HCT116 (cell line): ENCODE results near the gene RPL6. TPM values are rescaled to one million over a fixed set of nuclear protein-coding genes. Genes with fewer than 3 reads are reported as not detected.

ENCODE experiments used
- ATAC-seq: fragments of 200-7000 bp; cut with Tn5 transposase; 2 replicates; pipeline ENCODE4 v1.9.1; 2020; ENCODE audit warnings: mild to moderate bottlenecking, moderate library complexity
- Bru-seq: library from RNA; stranded (reverse); fragments of 400-500 nt; gene quantifications from one replicate; lab custom pipeline; 2021; lab: Mats Ljungman, UMichigan
- BruChase-seq, 2 experiments: library from RNA; stranded (reverse); fragments of 400-500 nt; gene quantifications; one replicate each; lab custom pipeline; 2021; lab: Mats Ljungman, UMichigan
- BruUV-seq: library from RNA; stranded (reverse); fragments of 400-500 nt; replicated peaks from 2 replicates; lab custom pipeline; 2021; lab: Mats Ljungman, UMichigan
- CTCF ChIA-PET: fragments of 300-600 bp; sonication (Branson Sonifier 250); formaldehyde crosslinking; loops from one replicate; lab custom pipeline; 2021; ENCODE audit warnings: antibody characterized with exemption; lab: Charles Lee
- POLR2A ChIA-PET: fragments of 300-600, 350-600 bp; sonication (Branson Sonifier 250); formaldehyde crosslinking; loops from one replicate; lab custom pipeline; 2021; ENCODE audit warnings: antibody characterized with exemption; lab: Charles Lee
- RAD21 ChIA-PET, 2 experiments: fragments of 300-600 bp; sonication (Branson Sonifier 250); formaldehyde crosslinking; loops; one replicate each; lab custom pipeline; 2023; ENCODE audit warnings: low total read pairs in 2 of 2; ENCODE audit not compliant: uncharacterized antibody in 2 of 2, unreplicated experiment in 2 of 2, low non-redundant PET in 1 of 2; lab: Charles Lee
- DNase-seq: peaks from one replicate; pipeline ENCODE4 v3.0.0-alpha.2; 2010; ENCODE audit warnings: low read depth, low spot score
- H2AFZ ChIP-seq: fragments of 200-600 bp; shearing (Covaris generic), sonication (generic); 2 replicates; pipeline ENCODE4 v1.6.1; 2017; ENCODE audit warnings: low read depth, mixed run types, mixed read lengths, antibody characterized with exemption, low read length; ENCODE audit not compliant: poor library complexity, severe bottlenecking
- H3K27ac ChIP-seq: 2 replicates; pipeline ENCODE4 v1.5.1; 2012; ENCODE audit warnings: low read depth, low read length
- H3K27me3 ChIP-seq: fragments of 200-600 bp; sonication (generic); 2 replicates; pipeline ENCODE4 v1.6.1; 2016; ENCODE audit warnings: mixed run types, low read length, mixed read lengths; ENCODE audit not compliant: insufficient read depth
- H3K36me3 ChIP-seq, 2 experiments: fragments of 200-500 bp in 1 of 2; fragments of 200-600 bp in 1 of 2; sonication (Bioruptor generic) in 1 of 2; sonication (generic) in 1 of 2; 2 replicates each; pipeline versions ENCODE4 v1.5.1 to v1.6.1; 2014 to 2016; ENCODE audit warnings: low read length in 2 of 2, inconsistent platforms in 1 of 2, mixed read lengths in 1 of 2, mixed run types in 1 of 2; ENCODE audit not compliant: insufficient read depth in 2 of 2, control insufficient read depth in 1 of 2
- H3K4me1 ChIP-seq, 2 experiments: fragments of 200-600 bp in 1 of 2; sonication (generic) in 1 of 2; 2 replicates each; pipeline versions ENCODE4 v1.5.1 to v1.6.1; 2012 to 2017; ENCODE audit warnings: low read length in 2 of 2, inconsistent platforms in 1 of 2, mild to moderate bottlenecking in 1 of 2, mixed read lengths in 1 of 2, mixed run types in 1 of 2, moderate library complexity in 1 of 2; ENCODE audit not compliant: insufficient read depth in 2 of 2, control insufficient read depth in 1 of 2
- H3K4me2 ChIP-seq: fragments of 200-600 bp; sonication (generic); 2 replicates; pipeline ENCODE4 v1.6.1; 2017; ENCODE audit warnings: mixed run types, low read length, mixed read lengths
- H3K4me3 ChIP-seq, 2 experiments: fragments of 200-600 bp in 1 of 2; sonication (generic) in 1 of 2; replicated peaks in 1 of 2; 2 replicates each; pipeline ENCODE4 v1.5.1; 2011 to 2016; ENCODE audit warnings: low read length in 2 of 2, control low read depth in 1 of 2, low read depth in 1 of 2, mild to moderate bottlenecking in 1 of 2, mixed read lengths in 1 of 2, mixed run types in 1 of 2
- H3K79me2 ChIP-seq: fragments of 200-600 bp; sonication (generic); 2 replicates; pipeline ENCODE4 v1.6.1; 2017; ENCODE audit warnings: mild to moderate bottlenecking, mixed run types, low read length, moderate library complexity, mixed read lengths; ENCODE audit not compliant: insufficient read depth
- H3K9ac ChIP-seq: fragments of 200-600 bp; sonication (generic); 2 replicates; pipeline ENCODE4 v1.6.1; 2016; ENCODE audit warnings: low read length, mixed read lengths
- H3K9me2 ChIP-seq: fragments of 200-600 bp; sonication (generic), shearing (Covaris generic); 2 replicates; pipeline ENCODE4 v1.6.1; 2017; ENCODE audit warnings: mixed run types, mild to moderate bottlenecking, moderate library complexity; ENCODE audit not compliant: insufficient read depth
- H3K9me3 ChIP-seq, 2 experiments: fragments of 200-500 bp in 1 of 2; fragments of 200-600 bp in 1 of 2; sonication (Bioruptor generic) in 1 of 2; sonication (generic) in 1 of 2; 2 replicates each; pipeline ENCODE4 v1.6.1; 2014 to 2017; ENCODE audit warnings: low read length in 2 of 2, mixed read lengths in 2 of 2, inconsistent platforms in 1 of 2, low read depth in 1 of 2, mild to moderate bottlenecking in 1 of 2, mixed run types in 1 of 2, moderate library complexity in 1 of 2; ENCODE audit not compliant: control insufficient read depth in 1 of 2, insufficient read depth in 1 of 2
- H4K20me1 ChIP-seq: fragments of 200-600 bp; sonication (generic), shearing (Covaris generic); 2 replicates; pipeline ENCODE4 v1.6.1; 2017; ENCODE audit warnings: mixed run types, mild to moderate bottlenecking, moderate library complexity; ENCODE audit not compliant: insufficient read depth
- CBX3 ChIP-seq: IDR thresholded peaks from 2 replicates; pipeline ENCODE4 v1.6.1; 2012; ENCODE audit warnings: low read depth
- CEBPB ChIP-seq: IDR thresholded peaks from 2 replicates; pipeline ENCODE4 v1.6.1; 2012; ENCODE audit warnings: low read depth
- CTCF ChIP-seq, 3 experiments: fragments of 200-600 bp in 1 of 3; sonication (generic) in 1 of 3; IDR thresholded peaks in 2 of 3; conservative IDR thresholded peaks in 1 of 3; 2 replicates each; pipeline ENCODE4 v1.5.1; 2012 to 2017; ENCODE audit warnings: low read depth in 2 of 3, low read length in 2 of 3, antibody characterized with exemption in 1 of 3, borderline replicate concordance in 1 of 3, control low read depth in 1 of 3, mild to moderate bottlenecking in 1 of 3, mixed read lengths in 1 of 3, mixed run types in 1 of 3, moderate library complexity in 1 of 3; ENCODE audit not compliant: insufficient read depth in 1 of 3
- EGR1 ChIP-seq: IDR thresholded peaks from 2 replicates; pipeline ENCODE4 v1.6.1; 2012; ENCODE audit warnings: low read depth
- ELF1 ChIP-seq: IDR thresholded peaks from 2 replicates; pipeline ENCODE4 v1.6.1; 2012; ENCODE audit warnings: low read depth, borderline replicate concordance
- EZH2 ChIP-seq: fragments of 200-600 bp; sonication (generic); IDR thresholded peaks from 2 replicates; pipeline ENCODE4 v1.6.1; 2017; ENCODE audit warnings: antibody characterized with exemption, mixed run types
- EZH2phosphoT487 ChIP-seq: fragments of 200-600 bp; IDR thresholded peaks from 2 replicates; pipeline ENCODE4 v1.6.1; 2018; ENCODE audit warnings: antibody characterized with exemption, borderline replicate concordance
- FOSL1 ChIP-seq: IDR thresholded peaks from 2 replicates; pipeline ENCODE4 v1.6.1; 2012; ENCODE audit warnings: low read depth
- JUND ChIP-seq: IDR thresholded peaks from 2 replicates; pipeline ENCODE4 v1.6.1; 2012
- MAX ChIP-seq: IDR thresholded peaks from 2 replicates; pipeline ENCODE4 v1.6.1; 2012
- RAD21 ChIP-seq: IDR thresholded peaks from 2 replicates; pipeline ENCODE4 v1.6.1; 2012; ENCODE audit warnings: low read depth, mild to moderate bottlenecking
- REST ChIP-seq: IDR thresholded peaks from 2 replicates; pipeline ENCODE4 v1.6.1; 2012; ENCODE audit warnings: low read depth
- SIN3A ChIP-seq: IDR thresholded peaks from 2 replicates; pipeline ENCODE4 v1.6.1; 2012; ENCODE audit warnings: low read depth
- SP1 ChIP-seq: IDR thresholded peaks from 2 replicates; pipeline ENCODE4 v1.6.1; 2012; ENCODE audit warnings: low read depth
- SRF ChIP-seq: IDR thresholded peaks from 2 replicates; pipeline ENCODE4 v1.6.1; 2012; ENCODE audit warnings: low read depth
- TCF7L2 ChIP-seq: IDR thresholded peaks from 2 replicates; pipeline ENCODE4 v1.7.0; 2011; ENCODE audit warnings: borderline replicate concordance, inconsistent platforms; ENCODE audit not compliant: insufficient read depth, insufficient read length; ENCODE audit errors: extremely low read depth
- YY1 ChIP-seq: IDR thresholded peaks from 2 replicates; pipeline ENCODE4 v1.6.1; 2011; ENCODE audit warnings: low read length, low read depth, moderate library complexity, mild to moderate bottlenecking; ENCODE audit not compliant: insufficient replicate concordance; ENCODE audit errors: extremely low read depth
- ZFX ChIP-seq: fragments of 450-650 bp; IDR thresholded peaks from 2 replicates; pipeline ENCODE4 v1.6.1; 2017
- ZNF274 ChIP-seq: fragments of 200-500 bp; sonication (Bioruptor generic); IDR thresholded peaks from 2 replicates; pipeline ENCODE4 v1.6.1; 2014; ENCODE audit warnings: mild to moderate bottlenecking, low read depth, low read length, inconsistent platforms
- intact Hi-C: fragments of 100-400 bp; cut with micrococcal nuclease; formaldehyde crosslinking; loops from 2 replicates; pipeline ENCODE4 v1.10.0; 2022
- long read RNA-seq: library from polyadenylated mRNA; unstranded; transcript quantifications from one replicate; pipeline ENCODE4 v2.0.0, GENCODE V29; 2021; ENCODE audit not compliant: unreplicated experiment
- polyA plus RNA-seq: library from polyadenylated mRNA; unstranded; fragments of >200 nt; gene quantifications from 2 replicates; pipeline ENCODE4 v1.2.1, GENCODE V29; 2012; ENCODE audit warnings: missing spikeins
- total RNA-seq: library from RNA; stranded (reverse); gene quantifications from one replicate; pipeline ENCODE4 v1.2.1, GENCODE V29; 2021; ENCODE audit not compliant: unreplicated experiment

RPL6 gene
- total RNA-seq = 1,845 TPM
- 1,324 and 1,653 TPM in 2 replicates for polyA plus RNA-seq
- percentile 100 among the genes with signal in this experiment for Bru-seq, nascent RNA
- BruChase-seq, experiment 1, labeled RNA remaining after a 6-hour chase = percentile 100 among the genes with signal in this experiment
- percentile 99 among the genes with signal in this experiment for BruChase-seq, experiment 2, labeled RNA remaining after a 2-hour chase
- long read RNA-seq, transcript RPL6-201 (7 exons, 947 nt) = major isoform, 637 of 1,234 reads
- long read RNA-seq, transcript RPL6-202 (7 exons, 1,074 nt) = minor isoform, 24 of 1,234 reads
- long read RNA-seq, partial matches to known transcripts = 260 of 1,234 reads
- long read RNA-seq, other reads (novel, unspliced or antisense) = 313 of 1,234 reads

- ChIA-PET RAD21 (interaction anchor here in 1 of 2 experiments (1.4 kb wide), 1 partner anchor 211 kb away, joined by 3 read pairs; no protein-coding TSS in a partner anchor), CTCF (no interaction called here), POLR2A (no interaction called here)
- peaks cover 3 to 16% of the 10 kb centered on the region in 2 experiments; a peak in 2 of 4 replicates for H3K4me1 ChIP-seq
- peaks cover 32 to 45% of the 10 kb centered on the region in 2 experiments for H3K36me3 ChIP-seq
- peaks cover 28% of the 10 kb centered on the region; the same call in 1 of the 2 replicates for H4K20me1 ChIP-seq
- BruUV-seq = TSS peak; percentile 61
- no peaks in the 10 kb centered on the region for H3K9me2 ChIP-seq
- H3K9me3 ChIP-seq = no peaks in the 10 kb centered on the region
- peak; percentile 89 for ATAC-seq
- H3K9ac ChIP-seq = peak within 1 kb of the TSS; percentile 82
- peak within 1 kb of the TSS; percentile 85 for H3K4me2 ChIP-seq
- H2AFZ ChIP-seq = peak within 1 kb of the TSS; percentile 27
- DNase-seq = peak; percentile 92
- H3K79me2 ChIP-seq = peaks cover 38% of the 10 kb centered on the region
- peak within 1 kb of the TSS; percentile 76 for H3K27ac ChIP-seq
- no peaks in the 10 kb centered on the region for H3K27me3 ChIP-seq
- intact Hi-C loops = loop anchor here (1.0 kb wide), 1 partner anchor 9 kb away; the partner anchor contains the start of gene PTPN11
- H3K4me3 ChIP-seq = peak within 1 kb of the TSS; percentile 72 to 87
- TF ChIP-seq SRF (no peak; the same call in 1 of the 2 replicates), CEBPB (no peak), SIN3A (peak; percentile 79; the same call in 1 of the 2 replicates), CTCF (IDR thresholded peaks at IDR 0.05 in 2 of 3, conservative IDR thresholded peaks at IDR 0.05 in 1 of 3; ENCODE audit: borderline replicate concordance in 1 of 3, insufficient read depth in 1 of 3, low read depth in 2 of 3, low read length in 2 of 3) (no peak), EGR1 (no peak), EZH2phosphoT487 (no peak), EZH2 (no peak), ZNF274 (no peak), REST (no peak), RAD21 (no peak), JUND (no peak), TCF7L2 (no peak), CBX3 (peak; percentile 90), YY1 (peak; percentile 27), FOSL1 (no peak), ELF1 (peak; percentile 86), SP1 (no peak), MAX (peak; percentile 94), ZFX (peak; percentile 60; the same call in 1 of the 2 replicates)
Measured at GRCh38 chr12:112409064-112409905, at the start of gene RPL6. TSS of gene RPL6 (minus strand) at chr12:112409605. CDS start at chr12:112408656, 949 bp downstream.
